H1 (cell line): ENCODE data around the gene SLC6A6. TPM values are rescaled to one million over a fixed set of nuclear protein-coding genes. Genes with fewer than 3 reads are reported as not detected.
A peak's percentile ranks its signal among the peaks of the same experiment; 100 is the strongest.

Experiments
- CTCF ChIA-PET: fragments of 300-600 bp; sonication (Branson Sonifier 250); formaldehyde crosslinking; loops from one replicate; lab custom pipeline; 2021; ENCODE audit not compliant: partially characterized antibody; lab: Charles Lee
- POLR2A ChIA-PET: fragments of 300-600 bp; sonication (Branson Sonifier 250); formaldehyde crosslinking; loops from one replicate; lab custom pipeline; 2021; ENCODE audit warnings: inconsistent platforms; ENCODE audit not compliant: partially characterized antibody; lab: Charles Lee
- DNase-seq, 2 experiments: peaks; one replicate each; pipeline versions ENCODE4 v3.0.0 to v3.0.0-alpha.2; 2010 to 2022; ENCODE audit warnings: low spot score in 2 of 2, low read depth in 1 of 2, mixed read lengths in 1 of 2
- FAIRE-seq: peaks from 2 replicates; lab custom pipeline; 2011; peaks lifted over from hg19 to GRCh38; lab: Jason Lieb, UNC
- H2AFZ ChIP-seq: 2 replicates; pipeline ENCODE4 v1.8.1; 2012; ENCODE audit warnings: low read length, inconsistent platforms
- H2AK5ac ChIP-seq: 2 replicates; pipeline ENCODE4 v1.6.1; 2013; ENCODE audit warnings: low read depth, low read length
- H2BK120ac ChIP-seq: replicated peaks from 2 replicates; pipeline ENCODE3; 2013; ENCODE audit warnings: low read depth, low read length, inconsistent platforms
- H2BK12ac ChIP-seq: 2 replicates; pipeline ENCODE4 v1.6.1; 2013; ENCODE audit warnings: low read depth, low read length
- H2BK15ac ChIP-seq: 2 replicates; pipeline ENCODE4 v1.6.1; 2013; ENCODE audit warnings: low read length
- H2BK20ac ChIP-seq: 2 replicates; pipeline ENCODE4 v1.6.1; 2013; ENCODE audit warnings: low read length
- H2BK5ac ChIP-seq: 2 replicates; pipeline ENCODE4 v1.6.1; 2013; ENCODE audit warnings: low read depth, low read length
- H3K14ac ChIP-seq: 2 replicates; pipeline ENCODE4 v1.6.1; 2013; ENCODE audit warnings: inconsistent platforms; ENCODE audit not compliant: insufficient read length
- H3K18ac ChIP-seq: 2 replicates; pipeline ENCODE4 v1.6.1; 2013; ENCODE audit warnings: low read length; ENCODE audit errors: extremely low read depth
- H3K23ac ChIP-seq: 2 replicates; pipeline ENCODE4 v1.6.1; 2013; ENCODE audit warnings: inconsistent platforms; ENCODE audit not compliant: insufficient read length
- H3K23me2 ChIP-seq: 2 replicates; pipeline ENCODE4 v1.6.1; 2013; ENCODE audit warnings: low read depth, low read length
- H3K27ac ChIP-seq: 2 replicates; pipeline ENCODE4 v1.6.1; 2011; ENCODE audit warnings: low read depth, low read length, inconsistent platforms
- H3K27me3 ChIP-seq, 4 experiments: replicated peaks in 1 of 4; 1 replicate in 1 of 4; 2 replicates in 3 of 4; pipeline versions ENCODE4 v1.6.1 to v1.8.1; 2011 to 2013; ENCODE audit warnings: low read length in 3 of 4, mild to moderate bottlenecking in 3 of 4, inconsistent platforms in 2 of 4, mixed read lengths in 2 of 4, moderate library complexity in 1 of 4; ENCODE audit not compliant: control insufficient read depth in 3 of 4, insufficient read depth in 3 of 4; ENCODE audit errors: extremely low read depth in 1 of 4
- H3K36me3 ChIP-seq, 4 experiments: 2 replicates each; pipeline versions ENCODE4 v1.6.1 to v1.8.1; 2011 to 2013; ENCODE audit warnings: mild to moderate bottlenecking in 4 of 4, low read length in 3 of 4, moderate library complexity in 2 of 4, control low read depth in 1 of 4, inconsistent platforms in 1 of 4; ENCODE audit not compliant: insufficient read depth in 4 of 4, control insufficient read depth in 2 of 4
- H3K4ac ChIP-seq: replicated peaks from 2 replicates; pipeline ENCODE3; 2013; ENCODE audit warnings: low read length, low read depth, mixed read lengths, inconsistent platforms; ENCODE audit not compliant: insufficient read length
- H3K4me1 ChIP-seq, 4 experiments: replicated peaks in 1 of 4; 1 replicate in 1 of 4; 2 replicates in 3 of 4; pipeline versions ENCODE4 v1.6.1 to v1.8.1; 2011 to 2013; ENCODE audit warnings: low read length in 3 of 4, inconsistent platforms in 2 of 4, mixed read lengths in 1 of 4; ENCODE audit not compliant: insufficient read depth in 4 of 4, control insufficient read depth in 3 of 4
- H3K4me2 ChIP-seq, 2 experiments: 2 replicates each; pipeline versions ENCODE4 v1.6.1 to v1.8.1; 2011 to 2013; ENCODE audit warnings: low read depth in 2 of 2, low read length in 2 of 2, control low read depth in 1 of 2, inconsistent platforms in 1 of 2, mild to moderate bottlenecking in 1 of 2; ENCODE audit not compliant: insufficient read depth in 1 of 2
- H3K4me3 ChIP-seq, 4 experiments: fragments of 200-600, 300-600 bp in 1 of 4; sonication (generic), shearing (Covaris generic), sonication (Bioruptor Twin) in 1 of 4; 2 replicates each; pipeline versions ENCODE4 v1.5.1 to v1.8.1; 2011 to 2016; ENCODE audit warnings: low read length in 4 of 4, low read depth in 3 of 4, control low read depth in 2 of 4, inconsistent platforms in 2 of 4, mild to moderate bottlenecking in 2 of 4, mixed read lengths in 1 of 4, moderate library complexity in 1 of 4; ENCODE audit not compliant: insufficient read depth in 2 of 4; ENCODE audit errors: extremely low read depth in 1 of 4
- H3K56ac ChIP-seq: replicated peaks from 2 replicates; pipeline ENCODE3; 2013; ENCODE audit warnings: low read depth, mild to moderate bottlenecking, mixed read lengths, low read length, inconsistent platforms; ENCODE audit not compliant: insufficient read length
- H3K79me1 ChIP-seq: 2 replicates; pipeline ENCODE4 v1.6.1; 2013; ENCODE audit warnings: low read depth, low read length, control low read depth
- H3K79me2 ChIP-seq, 2 experiments: 2 replicates each; pipeline versions ENCODE4 v1.6.1 to v1.8.1; 2012 to 2013; ENCODE audit warnings: low read length in 2 of 2, mild to moderate bottlenecking in 2 of 2, inconsistent platforms in 1 of 2; ENCODE audit not compliant: insufficient read depth in 2 of 2, control insufficient read depth in 1 of 2
- H3K9ac ChIP-seq, 4 experiments: replicated peaks in 1 of 4; 1 replicate in 1 of 4; 2 replicates in 3 of 4; pipeline versions ENCODE4 v1.6.1 to v1.8.1; 2011 to 2013; ENCODE audit warnings: low read depth in 3 of 4, low read length in 3 of 4, control low read depth in 2 of 4, mild to moderate bottlenecking in 2 of 4, moderate library complexity in 2 of 4, inconsistent platforms in 1 of 4; ENCODE audit errors: extremely low read depth in 1 of 4
- H3K9me3 ChIP-seq, 2 experiments: 2 replicates each; pipeline versions ENCODE4 v1.6.1 to v1.8.1; 2012 to 2013; ENCODE audit warnings: mild to moderate bottlenecking in 2 of 2, moderate library complexity in 2 of 2, control low read depth in 1 of 2, inconsistent platforms in 1 of 2, low read depth in 1 of 2, low read length in 1 of 2, mixed read lengths in 1 of 2; ENCODE audit not compliant: insufficient read depth in 2 of 2
- H4K20me1 ChIP-seq, 2 experiments: replicated peaks in 1 of 2; 2 replicates each; pipeline versions ENCODE3 to v1.8.1; 2011 to 2013; ENCODE audit warnings: inconsistent platforms in 2 of 2, low read length in 2 of 2, mild to moderate bottlenecking in 1 of 2; ENCODE audit not compliant: insufficient read depth in 2 of 2, control insufficient read depth in 1 of 2
- H4K5ac ChIP-seq: 2 replicates; pipeline ENCODE4 v1.6.1; 2013; ENCODE audit warnings: low read length, low read depth, mixed read lengths, inconsistent platforms; ENCODE audit not compliant: insufficient read length
- H4K8ac ChIP-seq: 2 replicates; pipeline ENCODE4 v1.8.0; 2013; ENCODE audit warnings: mild to moderate bottlenecking, moderate library complexity, low read length, inconsistent platforms; ENCODE audit not compliant: insufficient read depth; ENCODE audit errors: extremely low read depth
- H4K91ac ChIP-seq: replicated peaks from 2 replicates; pipeline ENCODE3; 2013; ENCODE audit warnings: low read length, mixed read lengths, inconsistent platforms; ENCODE audit not compliant: insufficient read length
- BRCA1 ChIP-seq: IDR thresholded peaks from 2 replicates; pipeline ENCODE4 v1.6.1; 2012; ENCODE audit warnings: low read depth, low read length, improper control_type of control experiment
- EP300 ChIP-seq, 2 experiments: IDR thresholded peaks; 1 replicate in 1 of 2; 2 replicates in 1 of 2; pipeline ENCODE4 v1.6.1; 2011 to 2012; ENCODE audit warnings: low read depth in 2 of 2, low read length in 2 of 2, mild to moderate bottlenecking in 2 of 2, borderline replicate concordance in 1 of 2, inconsistent platforms in 1 of 2, moderate library complexity in 1 of 2
- GABPA ChIP-seq: IDR thresholded peaks from 2 replicates; pipeline ENCODE4 v1.6.1; 2011; ENCODE audit warnings: mild to moderate bottlenecking, low read length, moderate library complexity, borderline replicate concordance; ENCODE audit not compliant: insufficient read depth
- HDAC2 ChIP-seq, 2 experiments: fragments of 300-600 bp in 1 of 2; sonication (generic) in 1 of 2; IDR thresholded peaks; 2 replicates each; pipeline ENCODE4 v1.6.1; 2011 to 2012; ENCODE audit warnings: low read depth in 2 of 2, low read length in 2 of 2, mild to moderate bottlenecking in 2 of 2, moderate library complexity in 2 of 2, borderline replicate concordance in 1 of 2, inconsistent platforms in 1 of 2
- JUND ChIP-seq: IDR thresholded peaks from 2 replicates; pipeline ENCODE4 v1.6.1; 2011; ENCODE audit warnings: mild to moderate bottlenecking, improper control_type of control experiment, low read length
- POLR2AphosphoS5 ChIP-seq: IDR thresholded peaks from 2 replicates; pipeline ENCODE4 v1.6.1; 2011; ENCODE audit warnings: low read depth, low read length
- RAD21 ChIP-seq, 2 experiments: IDR thresholded peaks in 1 of 2; conservative IDR thresholded peaks in 1 of 2; 2 replicates each; pipeline ENCODE4 v1.6.1; 2011; ENCODE audit warnings: low read depth in 2 of 2, low read length in 2 of 2, improper control_type of control experiment in 1 of 2, inconsistent platforms in 1 of 2, mild to moderate bottlenecking in 1 of 2, moderate library complexity in 1 of 2
- whole genome bisulfite sequencing, 2 experiments: shearing (Covaris generic) in 1 of 2; methylation state at CpG; one replicate each; pipeline versions ENCODE4 v1.1.6 to v1.1.7; 2013 to 2015; ENCODE audit warnings: low lambda C conversion rate in 2 of 2, mixed read lengths in 2 of 2, inconsistent platforms in 1 of 2, low coverage in 1 of 2, missing lambda C conversion rate in 1 of 2; ENCODE audit not compliant: insufficient replicate concordance in 2 of 2, insufficient coverage in 1 of 2, insufficient read length in 1 of 2; ENCODE audit errors: extremely low coverage in 1 of 2, missing lambda C conversion rate in 1 of 2; 5-methylcytosine and 5-hydroxymethylcytosine counted together
- polyA plus RNA-seq, 7 experiments: library from polyadenylated mRNA; depleted of rRNA in 3 of 7; stranded (reverse) in 5 of 7; unstranded in 2 of 7; fragments of >200 nt in 5 of 7; fragments of 200-250 nt in 2 of 7; gene quantifications; 1 replicate in 5 of 7; 2 replicates in 1 of 7; 4 replicates in 1 of 7; pipeline versions ENCODE4 v1.2.1 to v1.2.3, GENCODE V29; 2011 to 2013; ENCODE audit warnings: missing spikeins in 2 of 7, mixed read lengths in 2 of 7
- total RNA-seq: library from RNA; stranded (reverse); fragmentation: NEBNext Ultra II Directional; extraction: Animal tissue kit (Norgen Biotek cat#: 25700); gene quantifications from 2 replicates; pipeline ENCODE4 v1.2.1, GENCODE V29; 2021

Gene SLC6A6
- total and polyA plus RNA-seq, 2 of the 8 experiments (the other 6 are each of a cell fraction or from before 2014, with no cell fraction given) = 66.2 to 144 TPM

DNA sequence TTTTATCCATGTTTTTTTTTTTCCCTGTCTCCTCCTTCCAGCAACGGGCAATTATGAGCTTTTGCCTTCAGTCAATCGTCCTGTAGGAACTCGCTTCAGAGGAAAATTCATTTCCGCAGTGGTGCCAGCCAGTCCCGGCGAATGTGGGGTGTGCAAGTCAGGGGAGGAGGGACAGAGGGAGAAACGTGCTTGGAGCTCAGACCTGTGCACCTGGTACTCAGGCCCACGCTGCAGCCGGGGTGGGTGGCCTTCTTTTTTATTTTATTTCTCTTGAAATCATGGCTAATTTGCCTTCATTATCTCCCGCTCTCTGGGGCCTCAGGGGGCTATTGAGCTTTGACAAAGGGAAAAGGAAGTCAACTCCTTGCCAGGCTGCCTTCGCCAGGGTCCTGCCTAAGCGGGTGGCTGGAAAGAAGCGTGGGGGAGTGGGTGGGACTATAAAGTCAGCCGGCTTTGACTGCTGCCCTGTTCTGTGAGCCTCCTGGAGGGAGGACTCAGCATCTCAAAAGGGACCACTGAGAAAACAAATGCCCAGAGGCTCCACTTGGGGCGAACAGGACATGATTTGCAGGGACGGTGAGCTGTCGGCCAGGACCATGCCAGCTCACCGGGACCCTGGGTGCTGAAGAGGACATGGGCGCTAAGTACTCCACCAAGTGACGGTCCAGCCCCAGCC, 132.2 kb downstream of the SLC6A6 start:
- Histone ChIP-seq H4K20me1 (no peaks in the 10 kb centered on the region), H2BK5ac (peak overlapping the region; percentile 96; the same call in 1 of the 2 replicates), H3K36me3 (no peaks in the 10 kb centered on the region; a peak in 1 of 8 replicates), H2BK20ac (peak overlapping the region; percentile 94; the same call in 1 of the 2 replicates), H3K27ac (no peak overlapping the region), H2BK120ac (peak overlapping the region; percentile 98), H3K9ac (no peak overlapping the region), H3K4me2 (peak overlapping the region; percentile 30 to 66), H2BK12ac (peak overlapping the region; percentile 98; the same call in 1 of the 2 replicates), H3K56ac (peak overlapping the region; percentile 43), H3K23ac (no peak overlapping the region), H3K4me1 (peaks cover 8 to 42% (median 31%) of the 10 kb centered on the region in 4 experiments), H3K4me3 (peak overlapping the region in 2 of 4 experiments; percentile 0 to 32; a peak in 4 of 8 replicates), H3K4ac (no peak overlapping the region), H3K79me1 (no peaks in the 10 kb centered on the region; the same call in 1 of the 2 replicates), H3K23me2 (0 out of 2 replicates have a peak, but pooled peaks cover 2% of the 10 kb centered on the region), H4K91ac (peak overlapping the region; percentile 82), H4K5ac (peak overlapping the region; percentile 18), H3K14ac (no peak overlapping the region), H3K79me2 (no peaks in the 10 kb centered on the region), H3K18ac (peak overlapping the region; percentile 67), H4K8ac (no peak overlapping the region), H2AK5ac (0 out of 2 replicates have a peak overlapping the region, but pooled peaks have one; percentile 61), H2BK15ac (peak overlapping the region; percentile 89), H3K9me3 (no peaks in the 10 kb centered on the region), H2AFZ (no peak overlapping the region), H3K27me3 (no peaks in the 10 kb centered on the region)
- 14% methylated on average over 19 of the region's 20 CpGs; no CpG with 5 or more reads in 1 of the 2 experiments for WGBS, 2 experiments
- DNase-seq (peak; percentile 64 to 78), FAIRE-seq (peak; percentile 62)
- POLR2A ChIA-PET = interaction anchor here (1.2 kb wide), 1 partner anchor 9 kb away, joined by 4 read pairs; no protein-coding TSS in a partner anchor
- CTCF ChIA-PET = interaction anchor here (0.6 to 12.2 kb wide), 12 partner anchors 8 to 331 kb away, joined by 3 to 171 read pairs (median 4); no protein-coding TSS in a partner anchor
- TF ChIP-seq POLR2AphosphoS5 = no peak
- TF ChIP-seq BRCA1 = no peak
- no peak for TF ChIP-seq GABPA
- TF ChIP-seq JUND = no peak
- 0 out of 4 replicates have a peak, but pooled peaks have one; percentile 14 to 30 for TF ChIP-seq HDAC2 (IDR thresholded peaks at IDR 0.05; ENCODE audit: borderline replicate concordance in 1 of 2, low read depth in 2 of 2, low read length in 2 of 2)
- no peak for TF ChIP-seq EP300 (IDR thresholded peaks at IDR 0.05; ENCODE audit: borderline replicate concordance in 1 of 2, low read depth in 2 of 2, low read length in 2 of 2)
- TF ChIP-seq RAD21 (IDR thresholded peaks at IDR 0.05 in 1 of 2, conservative IDR thresholded peaks at IDR 0.05 in 1 of 2; ENCODE audit: low read depth in 2 of 2, low read length in 2 of 2) = peak; percentile 2 to 14; a peak in 2 of 4 replicates
